NCI-H2029 treated with DMSO at 0.1 percent for 48 hours (cell line): ENCODE measurements around the gene CLEC11A.
"Not testable (repeated sequence)": the region's sequence is repeated elsewhere in the genome, so short reads cannot be mapped to it uniquely, and the experiment has no call there.

ENCODE experiments used
- DNase-seq: peaks from one replicate; lab custom pipeline; 2025; lab: John Stamatoyannopoulos, UW

The CLEC11A gene

DNA sequence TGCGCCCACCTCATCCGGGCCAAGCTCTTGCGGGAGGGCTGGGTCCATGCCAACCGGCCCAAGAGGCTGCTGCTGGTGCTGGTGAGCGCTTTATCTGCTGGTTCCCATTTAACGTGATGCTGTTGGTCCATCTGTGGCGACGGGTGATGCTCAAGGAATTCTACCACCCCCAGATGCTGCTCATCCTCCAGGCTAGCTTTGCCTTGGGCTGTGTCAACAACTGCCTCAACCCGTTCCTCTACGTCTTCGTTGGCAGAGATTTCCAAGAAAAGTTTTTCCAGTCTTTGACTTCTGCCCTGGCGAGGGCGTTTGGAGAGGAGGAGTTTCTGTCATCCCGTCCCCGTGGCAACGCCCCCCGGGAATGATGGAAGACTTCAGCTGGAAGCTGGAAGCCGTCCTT, 35.9 kb downstream of the CLEC11A start:
- DNase-seq: not testable (repeated sequence)

DNA sequence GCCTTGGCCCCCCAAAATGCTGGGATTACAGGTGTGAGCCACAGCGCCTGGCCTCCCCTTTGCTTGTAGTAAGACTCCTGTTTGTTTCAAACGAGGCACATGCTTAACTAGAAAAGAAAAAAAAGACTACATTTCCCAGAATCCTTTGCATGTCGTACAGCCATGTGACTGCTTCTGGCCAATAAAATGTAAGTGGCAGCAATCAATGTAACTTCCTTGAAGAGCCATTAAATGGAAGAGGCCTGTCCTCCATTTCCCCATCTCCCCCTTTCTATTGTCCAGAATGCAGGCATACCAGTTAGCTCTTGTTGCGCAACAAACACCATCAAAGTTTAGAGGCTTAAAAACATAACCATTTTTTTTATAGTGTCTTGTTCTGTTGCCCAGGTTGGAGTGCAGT, 36.7 kb downstream of the CLEC11A start:
- DNase-seq: no peak

DNA sequence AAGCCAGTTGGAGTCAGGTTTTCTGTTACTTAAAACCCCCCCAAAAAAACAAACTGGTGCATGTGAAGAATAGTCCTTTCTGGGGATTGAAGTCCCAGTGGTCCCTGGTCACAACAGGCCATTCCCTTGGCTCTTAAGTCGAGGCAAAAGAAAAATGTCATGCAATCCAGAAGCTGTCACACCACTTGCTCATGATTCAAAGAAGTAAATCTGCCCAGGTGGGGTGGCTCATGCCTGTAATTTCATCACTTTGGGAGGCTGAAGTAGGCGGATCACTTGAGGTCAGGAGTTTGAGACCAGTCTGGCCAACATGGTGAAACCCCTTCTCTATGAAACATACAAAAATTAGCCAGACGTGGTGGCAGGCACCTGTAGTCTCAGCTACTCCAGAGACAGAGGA, 38.3 kb downstream of the CLEC11A start:
- not testable (repeated sequence) for DNase-seq

DNA sequence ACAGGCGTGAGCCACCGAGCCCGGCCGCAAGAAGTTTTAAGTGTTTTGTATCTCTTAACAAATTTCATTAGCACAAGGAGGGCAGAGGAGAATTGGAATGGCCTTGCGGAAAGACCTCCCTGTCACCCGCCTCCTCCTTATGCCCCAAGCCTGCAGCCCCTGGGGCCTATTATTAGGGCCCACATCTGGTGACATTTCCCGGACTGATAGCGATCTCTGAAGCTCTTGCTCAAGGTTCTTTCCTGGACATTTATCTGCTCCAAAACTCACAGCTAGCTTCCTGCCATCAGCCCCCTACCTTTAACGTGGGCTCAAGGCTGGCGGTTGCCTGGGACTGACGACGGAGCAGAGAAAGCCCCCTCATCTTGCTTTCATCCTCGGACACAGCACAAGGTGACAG, 40.4 kb downstream of the CLEC11A start:
- not testable (repeated sequence) for DNase-seq

DNA sequence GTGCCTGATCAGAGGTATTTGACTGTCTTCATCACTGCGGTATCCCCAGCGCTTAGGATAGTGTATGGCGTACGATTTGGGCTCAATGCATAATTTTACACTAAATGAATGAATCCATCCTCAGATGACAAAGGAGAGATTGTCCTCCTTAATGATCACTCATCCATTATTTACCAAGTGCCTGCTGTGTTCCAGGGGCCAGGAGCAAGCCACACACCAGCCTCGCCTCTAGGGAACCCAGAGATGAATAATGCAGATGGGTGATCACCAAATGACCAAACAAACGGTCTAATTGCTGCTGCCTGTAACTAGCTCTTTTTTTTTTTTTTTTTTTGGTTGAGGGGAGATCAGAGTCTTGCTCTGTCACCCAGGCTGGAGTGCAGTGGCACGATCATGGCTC, 41.2 kb downstream of the CLEC11A start:
- DNase-seq: no peak

DNA sequence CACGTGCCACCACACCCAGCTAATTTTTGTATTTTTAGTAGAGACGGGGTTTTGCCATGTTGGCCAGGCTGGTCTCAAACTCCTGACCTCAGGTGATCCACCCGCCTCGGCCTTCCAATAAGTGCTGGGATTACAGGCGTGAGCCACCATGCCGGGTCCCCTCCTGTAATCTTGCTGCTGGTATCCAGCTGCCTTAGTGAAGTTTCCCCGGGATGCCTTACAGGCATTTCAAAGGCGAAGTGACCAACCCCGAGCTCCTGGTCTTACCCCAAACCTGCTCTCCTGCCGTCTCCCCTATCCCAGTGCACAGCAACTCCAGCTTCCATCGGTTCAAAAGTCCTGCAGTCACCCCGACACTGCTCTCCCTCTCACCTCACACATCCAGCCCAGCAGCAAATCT, 43.6 kb downstream of the CLEC11A start:
- DNase-seq: not testable (repeated sequence)

DNA sequence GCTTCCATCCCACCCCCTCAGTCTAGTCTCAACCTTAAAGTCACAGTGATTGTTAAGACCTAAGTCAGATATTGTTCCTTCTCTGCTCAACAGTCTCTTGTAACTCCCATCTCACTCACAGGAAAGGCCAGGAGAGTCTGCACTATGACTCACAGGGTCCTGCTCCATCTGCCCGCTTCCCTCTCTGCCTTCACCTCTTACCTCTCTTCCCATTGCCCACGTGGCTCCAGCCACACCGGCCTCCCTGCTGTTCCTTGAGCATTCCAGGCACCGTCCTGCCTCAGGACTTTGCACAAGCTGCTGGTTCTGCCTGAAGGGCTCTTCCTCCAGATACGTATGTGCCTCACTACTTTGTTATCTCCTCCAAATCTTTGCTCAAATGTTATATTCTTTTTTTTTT, 44.1 kb downstream of the CLEC11A start:
- not testable (repeated sequence) for DNase-seq

DNA sequence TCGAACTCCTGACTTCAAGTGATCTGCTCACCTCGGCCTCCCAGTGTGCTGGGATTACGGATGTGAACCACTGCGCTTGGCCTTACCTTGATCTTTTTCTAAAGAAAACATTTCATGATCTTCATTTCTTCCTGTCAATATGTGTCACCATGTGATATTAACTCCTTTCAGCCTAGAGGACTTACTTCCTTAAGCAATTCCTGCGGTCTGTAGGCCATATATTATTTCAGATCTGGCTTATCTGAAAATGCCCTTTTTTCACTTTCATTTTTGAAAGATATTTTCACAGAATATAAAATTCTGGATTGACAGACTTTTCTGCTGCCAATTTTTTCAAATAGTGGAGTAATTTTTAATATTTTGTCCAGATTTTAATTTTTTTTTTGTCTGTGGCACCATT, 45.1 kb downstream of the CLEC11A start:
- DNase-seq: no peak

DNA sequence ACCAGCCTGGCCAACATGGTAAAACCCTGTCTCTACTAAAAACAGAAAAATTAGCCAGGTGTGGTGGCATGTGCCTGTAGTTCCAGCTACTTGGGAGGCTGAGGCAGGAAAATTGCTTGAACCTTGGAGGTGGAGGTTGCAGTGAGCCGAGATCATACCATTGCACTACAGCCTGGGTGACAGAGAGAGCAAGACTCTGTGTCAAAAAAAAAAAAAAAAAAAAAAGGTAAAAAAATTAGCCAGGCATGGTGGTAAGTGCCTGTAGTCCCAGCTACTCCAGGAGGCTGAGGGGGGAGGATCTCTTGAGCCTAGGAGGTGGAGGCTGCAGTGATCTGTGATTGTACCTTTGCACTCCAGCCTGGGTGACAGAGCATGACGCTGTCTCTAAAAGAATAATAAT, 47.0 kb downstream of the CLEC11A start, which contains the start of gene GPR32:
Gene GPR32 (plus strand): TSS at position 301 of the 400 bp plus-strand sequence. CDS start 137 bp downstream, outside the sequence.
- not testable (repeated sequence) for DNase-seq

DNA sequence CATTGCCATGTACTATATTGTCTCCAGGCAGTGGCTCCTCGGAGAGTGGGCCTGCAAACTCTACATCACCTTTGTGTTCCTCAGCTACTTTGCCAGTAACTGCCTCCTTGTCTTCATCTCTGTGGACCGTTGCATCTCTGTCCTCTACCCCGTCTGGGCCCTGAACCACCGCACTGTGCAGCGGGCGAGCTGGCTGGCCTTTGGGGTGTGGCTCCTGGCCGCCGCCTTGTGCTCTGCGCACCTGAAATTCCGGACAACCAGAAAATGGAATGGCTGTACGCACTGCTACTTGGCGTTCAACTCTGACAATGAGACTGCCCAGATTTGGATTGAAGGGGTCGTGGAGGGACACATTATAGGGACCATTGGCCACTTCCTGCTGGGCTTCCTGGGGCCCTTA, 47.7 kb downstream of the CLEC11A start:
- DNase-seq: no peak

DNA sequence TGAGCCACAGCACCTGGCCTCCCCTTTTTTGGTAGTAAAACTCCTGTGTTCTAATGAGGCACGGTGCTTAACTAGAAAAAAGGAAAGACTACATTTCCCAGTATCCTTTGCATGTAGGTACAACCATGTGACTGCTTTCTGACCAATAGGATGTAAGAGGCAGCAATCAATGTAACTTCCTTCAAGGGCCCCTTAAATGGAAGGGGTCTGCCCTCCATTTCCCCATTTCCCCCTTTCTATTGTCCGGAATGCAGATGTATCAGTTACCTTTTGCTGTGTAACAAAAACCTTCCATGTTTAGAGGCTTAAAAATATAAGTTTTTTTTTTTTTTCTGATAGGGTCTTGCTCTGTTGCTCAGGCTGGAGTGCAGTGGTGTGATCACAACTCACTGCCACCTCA, 49.3 kb downstream of the CLEC11A start:
- no peak for DNase-seq

DNA sequence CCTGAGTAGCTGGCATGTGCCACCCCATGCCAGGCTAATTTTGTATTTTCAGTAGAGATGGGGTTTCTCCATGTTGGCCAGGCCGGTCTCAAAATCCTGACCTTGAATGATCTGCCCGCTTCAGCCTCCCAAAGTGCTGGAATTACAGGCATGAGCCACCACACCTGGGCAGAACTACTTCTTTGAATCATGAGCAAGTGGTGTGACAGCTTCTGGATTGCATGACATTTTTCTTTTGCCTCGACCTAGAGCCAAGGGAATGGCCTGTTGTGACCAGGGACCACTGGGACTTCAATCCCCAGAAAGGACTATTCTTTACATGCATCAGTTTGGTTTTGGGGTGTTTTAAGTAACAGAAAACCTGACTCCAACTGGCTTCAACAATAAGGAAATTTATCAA, 49.7 kb downstream of the CLEC11A start:
- not testable (repeated sequence) for DNase-seq

DNA sequence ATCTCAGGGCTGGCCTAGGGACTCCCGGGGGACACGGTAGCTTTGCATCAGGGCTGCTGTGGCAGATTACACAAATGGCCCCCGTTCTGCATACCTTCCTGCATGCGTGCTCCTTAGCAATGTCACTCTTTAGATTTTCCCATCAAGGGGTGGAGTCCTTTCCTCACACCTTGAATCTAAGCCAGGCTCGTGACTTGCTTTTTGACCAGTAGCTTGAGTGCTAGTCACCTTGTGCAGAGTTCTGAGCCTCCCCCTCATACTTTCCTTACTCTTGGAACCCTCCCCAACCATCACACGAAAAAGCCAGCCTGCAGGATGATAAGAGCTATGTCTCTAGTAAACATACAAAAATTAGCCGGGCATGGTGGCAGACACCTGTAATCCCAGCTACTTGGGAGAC, 50.3 kb downstream of the CLEC11A start:
- DNase-seq: not testable (repeated sequence)
